ENCODE data around the gene GNAZ.

GNAZ gene

DNA sequence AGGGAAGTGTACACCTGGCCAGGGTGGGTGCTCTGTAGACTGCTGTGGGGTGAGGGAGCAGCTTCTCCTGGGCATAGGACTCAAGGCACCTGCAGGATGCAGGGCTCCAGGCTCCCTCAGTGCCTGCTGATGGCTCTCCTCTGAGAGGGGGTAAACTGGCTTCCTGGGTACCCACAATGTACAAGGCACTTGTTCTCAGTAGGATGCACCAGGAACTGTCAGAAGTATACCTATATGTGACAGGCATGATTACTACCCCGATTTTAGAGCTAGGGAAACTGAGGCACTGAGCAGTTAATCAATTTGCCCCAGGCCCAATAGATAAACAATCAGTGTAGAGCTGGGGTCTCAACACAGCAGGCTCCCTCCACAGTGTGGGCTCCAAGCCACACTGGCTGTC lies 31.4 kb upstream of the GNAZ start:
- H3F3A ChIP-seq (ENCODE audit: insufficient read depth, low read length): no peaks in the 10 kb centered on the region

DNA sequence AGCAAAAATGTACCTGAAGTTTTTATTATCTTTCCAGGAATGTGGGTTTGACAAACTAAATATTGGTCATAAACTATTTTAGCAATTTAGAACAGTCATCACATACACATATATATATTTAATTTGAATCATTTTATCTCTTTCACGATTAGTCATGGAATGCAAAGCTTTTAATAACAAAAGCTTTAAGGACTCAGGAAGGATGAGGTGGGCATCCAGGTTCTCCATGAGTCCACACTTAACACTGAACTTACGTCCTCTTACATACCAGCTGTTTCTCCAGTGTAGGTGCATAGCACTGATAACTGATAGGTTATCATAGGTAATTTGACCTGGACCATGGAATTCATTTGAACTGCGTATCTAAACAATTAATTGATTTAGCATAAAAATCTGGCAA lies 28.1 kb upstream of the GNAZ start:
- Histone ChIP-seq H3K79me2 (ENCODE audit: low read length) (no peaks in the 10 kb centered on the region), H3K9me3 (replicated peaks; ENCODE audit: insufficient read depth, low read length) (no peaks in the 10 kb centered on the region), H2AFZ (ENCODE audit: low read length) (no peak overlapping the region), H3K27ac (ENCODE audit: low read length) (no peak overlapping the region), H3K4me2 (ENCODE audit: low read depth, low read length) (no peak overlapping the region), H3K27me3 (replicated peaks; ENCODE audit: insufficient read depth, low read length) (no peaks in the 10 kb centered on the region), H3K9me2 (replicated peaks; ENCODE audit: insufficient read depth, low read length) (no peaks in the 10 kb centered on the region), H3F3A (ENCODE audit: insufficient read depth, low read length) (no peaks in the 10 kb centered on the region), H3K36me3 (replicated peaks; ENCODE audit: insufficient read depth, low read length) (no peaks in the 10 kb centered on the region), H3K4me3 (ENCODE audit: low read length) (no peak overlapping the region), H3K4me1 (ENCODE audit: low read length) (no peaks in the 10 kb centered on the region), H3K9ac (ENCODE audit: low read length) (no peak overlapping the region), H4K20me1 (ENCODE audit: insufficient read depth, low read length) (no peaks in the 10 kb centered on the region)
- TF ChIP-seq EZH2phosphoT487 (IDR thresholded peaks at IDR 0.05; ENCODE audit: low read length) (no peak), EZH2 (optimal IDR thresholded peaks at IDR 0.05; ENCODE audit: low read depth, low read length) (no peak)
- TF ChIP-seq, protein P1, sequence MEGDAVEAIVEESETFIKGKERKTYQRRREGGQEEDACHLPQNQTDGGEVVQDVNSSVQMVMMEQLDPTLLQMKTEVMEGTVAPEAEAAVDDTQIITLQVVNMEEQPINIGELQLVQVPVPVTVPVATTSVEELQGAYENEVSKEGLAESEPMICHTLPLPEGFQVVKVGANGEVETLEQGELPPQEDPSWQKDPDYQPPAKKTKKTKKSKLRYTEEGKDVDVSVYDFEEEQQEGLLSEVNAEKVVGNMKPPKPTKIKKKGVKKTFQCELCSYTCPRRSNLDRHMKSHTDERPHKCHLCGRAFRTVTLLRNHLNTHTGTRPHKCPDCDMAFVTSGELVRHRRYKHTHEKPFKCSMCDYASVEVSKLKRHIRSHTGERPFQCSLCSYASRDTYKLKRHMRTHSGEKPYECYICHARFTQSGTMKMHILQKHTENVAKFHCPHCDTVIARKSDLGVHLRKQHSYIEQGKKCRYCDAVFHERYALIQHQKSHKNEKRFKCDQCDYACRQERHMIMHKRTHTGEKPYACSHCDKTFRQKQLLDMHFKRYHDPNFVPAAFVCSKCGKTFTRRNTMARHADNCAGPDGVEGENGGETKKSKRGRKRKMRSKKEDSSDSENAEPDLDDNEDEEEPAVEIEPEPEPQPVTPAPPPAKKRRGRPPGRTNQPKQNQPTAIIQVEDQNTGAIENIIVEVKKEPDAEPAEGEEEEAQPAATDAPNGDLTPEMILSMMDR (IDR thresholded peaks at IDR 0.05; ENCODE audit: low read length): no peak
- no peak for DNase-seq

More for the DNA sequence above, 31.4 kb upstream of the GNAZ start:
- no peaks in the 10 kb centered on the region for H3K36me3 ChIP-seq (replicated peaks; ENCODE audit: insufficient read depth, low read length)
- H3K79me2 ChIP-seq (ENCODE audit: low read length): no peaks in the 10 kb centered on the region
- H3K9me3 ChIP-seq (replicated peaks; ENCODE audit: insufficient read depth, low read length): no peaks in the 10 kb centered on the region
- H3K27ac ChIP-seq (ENCODE audit: low read length): no peak overlapping the region
- no peak overlapping the region for H3K4me2 ChIP-seq (ENCODE audit: low read depth, low read length)
- no peaks in the 10 kb centered on the region for H3K27me3 ChIP-seq (replicated peaks; ENCODE audit: insufficient read depth, low read length)
- TF ChIP-seq, protein P1 (IDR thresholded peaks at IDR 0.05; ENCODE audit: low read length): no peak
- TF ChIP-seq EZH2 (optimal IDR thresholded peaks at IDR 0.05; ENCODE audit: low read depth, low read length): no peak
- no peak for TF ChIP-seq EZH2phosphoT487 (IDR thresholded peaks at IDR 0.05; ENCODE audit: low read length)
- H3K9me2 ChIP-seq (replicated peaks; ENCODE audit: insufficient read depth, low read length): no peaks in the 10 kb centered on the region
- H3K4me1 ChIP-seq (ENCODE audit: low read length): peaks cover 16% of the 10 kb centered on the region
- no peak for DNase-seq
- H4K20me1 ChIP-seq (ENCODE audit: insufficient read depth, low read length): no peaks in the 10 kb centered on the region
- no peak overlapping the region for H3K4me3 ChIP-seq (ENCODE audit: low read length)
- no peak overlapping the region for H2AFZ ChIP-seq (ENCODE audit: low read length)
- no peak overlapping the region for H3K9ac ChIP-seq (ENCODE audit: low read length)

DNA sequence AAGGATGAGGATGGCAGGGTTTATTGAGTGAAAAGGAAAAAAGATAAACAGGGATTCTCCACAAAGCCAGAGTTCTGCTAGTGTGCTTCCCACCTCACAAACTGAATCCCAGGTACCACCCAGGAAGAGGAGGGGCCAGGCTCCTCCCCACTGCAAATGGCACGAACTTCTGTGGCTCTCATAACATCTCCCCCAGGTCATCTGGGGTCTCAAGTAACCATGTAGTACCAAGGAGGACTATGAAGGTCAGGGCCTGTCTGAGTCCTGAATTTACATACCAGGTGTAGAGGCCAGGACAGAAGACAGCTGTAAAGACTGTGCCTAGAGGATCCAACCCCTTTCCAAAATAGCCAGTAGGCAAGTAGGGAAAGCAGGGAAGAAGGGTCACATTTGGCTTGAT lies 25.7 kb upstream of the GNAZ start:
- H4K20me1 ChIP-seq (ENCODE audit: insufficient read depth, low read length): no peaks in the 10 kb centered on the region
- no peak for DNase-seq
- H3K9me3 ChIP-seq (replicated peaks; ENCODE audit: insufficient read depth, low read length): no peaks in the 10 kb centered on the region
- no peak overlapping the region for H3K4me2 ChIP-seq (ENCODE audit: low read depth, low read length)
- no peaks in the 10 kb centered on the region for H3F3A ChIP-seq (ENCODE audit: insufficient read depth, low read length)
- no peak overlapping the region for H3K27ac ChIP-seq (ENCODE audit: low read length)
- H3K36me3 ChIP-seq (replicated peaks; ENCODE audit: insufficient read depth, low read length): no peaks in the 10 kb centered on the region
- no peak overlapping the region for H2AFZ ChIP-seq (ENCODE audit: low read length)
- H3K9me2 ChIP-seq (replicated peaks; ENCODE audit: insufficient read depth, low read length): no peaks in the 10 kb centered on the region
- no peak overlapping the region for H3K4me3 ChIP-seq (ENCODE audit: low read length)
- no peaks in the 10 kb centered on the region for H3K79me2 ChIP-seq (ENCODE audit: low read length)
- H3K4me1 ChIP-seq (ENCODE audit: low read length): no peaks in the 10 kb centered on the region
- no peaks in the 10 kb centered on the region for H3K27me3 ChIP-seq (replicated peaks; ENCODE audit: insufficient read depth, low read length)
- no peak for TF ChIP-seq EZH2 (optimal IDR thresholded peaks at IDR 0.05; ENCODE audit: low read depth, low read length)
- TF ChIP-seq, protein P1 (IDR thresholded peaks at IDR 0.05; ENCODE audit: low read length): no peak
- TF ChIP-seq EZH2phosphoT487 (IDR thresholded peaks at IDR 0.05; ENCODE audit: low read length): no peak
- H3K9ac ChIP-seq (ENCODE audit: low read length): no peak overlapping the region
